Mucosa of rectum (tissue), 2 donors: ENCODE results near the gene CCSER1.

Experiments
- H3K27ac ChIP-seq, 2 donors: one replicate each; pipeline ENCODE4 v1.7.0; 2013; ENCODE audit warnings: inconsistent platforms in 2 of 2, low read depth in 2 of 2, low read length in 2 of 2
- H3K27me3 ChIP-seq, 2 donors: one replicate each; pipeline ENCODE4 v1.7.0; 2013; ENCODE audit warnings: low read length in 2 of 2; ENCODE audit not compliant: control insufficient read depth in 2 of 2, insufficient read depth in 2 of 2
- H3K36me3 ChIP-seq, 2 donors: one replicate each; pipeline ENCODE4 v1.7.0; 2013; ENCODE audit warnings: low read length in 2 of 2; ENCODE audit not compliant: control insufficient read depth in 2 of 2, insufficient read depth in 2 of 2
- H3K4me1 ChIP-seq, 2 donors: one replicate each; pipeline ENCODE4 v1.7.0; 2013; ENCODE audit warnings: low read length in 2 of 2, mild to moderate bottlenecking in 1 of 2; ENCODE audit not compliant: control insufficient read depth in 2 of 2, insufficient read depth in 2 of 2
- H3K4me3 ChIP-seq, 2 donors: one replicate each; pipeline ENCODE4 v1.7.0; 2013; ENCODE audit warnings: low read length in 2 of 2
- H3K9ac ChIP-seq, 2 donors: one replicate each; pipeline ENCODE4 v1.7.0; 2013; ENCODE audit warnings: low read length in 2 of 2, low read depth in 1 of 2, mild to moderate bottlenecking in 1 of 2
- H3K9me3 ChIP-seq, 2 donors: one replicate each; pipeline ENCODE4 v1.7.0; 2013; ENCODE audit warnings: low read length in 2 of 2; ENCODE audit not compliant: control insufficient read depth in 2 of 2
- donor health status: healthy.
- donor health status: Normal muscosa, but diverticular disease.

Gene CCSER1

GRCh38 chr4:90951037-90951436 is 823.8 kb downstream of the CCSER1 start:
- H3K9me3 ChIP-seq, result no peaks in the 10 kb centered on the region
- no peak overlapping the region for H3K27ac ChIP-seq

GRCh38 chr4:90958256-90958895 is 831.2 kb downstream of the CCSER1 start:
- H3K4me1 ChIP-seq, result peaks cover 0 to 2% of the 10 kb centered on the region in 2 donors
- no peak overlapping the region for H3K9ac ChIP-seq
- H3K27ac ChIP-seq, result no peak overlapping the region
- no peaks in the 10 kb centered on the region for H3K9me3 ChIP-seq
- H3K27me3 ChIP-seq, result no peaks in the 10 kb centered on the region
- H3K36me3 ChIP-seq, result no peaks in the 10 kb centered on the region
- H3K4me3 ChIP-seq, result no peak overlapping the region

More at GRCh38 chr4:90951037-90951436, 823.8 kb downstream of the CCSER1 start:
- Histone ChIP-seq H3K27me3 (no peaks in the 10 kb centered on the region), H3K4me1 (peaks cover 3 to 4% of the 10 kb centered on the region in 2 donors), H3K36me3 (no peaks in the 10 kb centered on the region), H3K4me3 (no peak overlapping the region), H3K9ac (no peak overlapping the region)

- no peak overlapping the region for H3K9ac ChIP-seq
- H3K4me3 ChIP-seq, result no peak overlapping the region
- H3K9me3 ChIP-seq, result no peaks in the 10 kb centered on the region
- H3K27ac ChIP-seq, result no peak overlapping the region
- H3K4me1 ChIP-seq, result peaks cover 0 to 2% of the 10 kb centered on the region in 2 donors
- H3K27me3 ChIP-seq, result no peaks in the 10 kb centered on the region
- no peaks in the 10 kb centered on the region for H3K36me3 ChIP-seq
Observed at GRCh38 chr4:90960433-90960832, 833.2 kb downstream of the CCSER1 start.

- H3K27me3 ChIP-seq, result no peaks in the 10 kb centered on the region
- H3K4me3 ChIP-seq, result no peak overlapping the region
- H3K9me3 ChIP-seq, result no peaks in the 10 kb centered on the region
- no peak overlapping the region for H3K27ac ChIP-seq
- peaks cover 0 to 2% of the 10 kb centered on the region in 2 donors for H3K4me1 ChIP-seq
- no peak overlapping the region for H3K9ac ChIP-seq
- H3K36me3 ChIP-seq, result no peaks in the 10 kb centered on the region
Observed at GRCh38 chr4:90960840-90961239, 833.6 kb downstream of the CCSER1 start.

GRCh38 chr4:90970021-90970420 is 842.8 kb downstream of the CCSER1 start:
- no peaks in the 10 kb centered on the region for H3K4me1 ChIP-seq
- H3K9me3 ChIP-seq, result no peaks in the 10 kb centered on the region
- H3K27ac ChIP-seq, result no peak overlapping the region
- no peaks in the 10 kb centered on the region for H3K27me3 ChIP-seq
- H3K9ac ChIP-seq, result no peak overlapping the region
- H3K36me3 ChIP-seq, result no peaks in the 10 kb centered on the region
- no peak overlapping the region for H3K4me3 ChIP-seq

GRCh38 chr4:90977726-90978125 is 850.5 kb downstream of the CCSER1 start:
- no peaks in the 10 kb centered on the region for H3K9me3 ChIP-seq
- no peak overlapping the region for H3K4me3 ChIP-seq
- H3K27ac ChIP-seq, result no peak overlapping the region
- no peaks in the 10 kb centered on the region for H3K27me3 ChIP-seq
- H3K36me3 ChIP-seq, result no peaks in the 10 kb centered on the region
- H3K9ac ChIP-seq, result no peak overlapping the region
- H3K4me1 ChIP-seq, result no peaks in the 10 kb centered on the region

GRCh38 chr4:90979556-90979955 is 852.4 kb downstream of the CCSER1 start:
- Histone ChIP-seq H3K27ac (no peak overlapping the region), H3K4me1 (no peaks in the 10 kb centered on the region)

GRCh38 chr4:90982813-90983212 is 855.6 kb downstream of the CCSER1 start:
- no peaks in the 10 kb centered on the region for H3K4me1 ChIP-seq
- H3K27me3 ChIP-seq, result no peaks in the 10 kb centered on the region
- H3K27ac ChIP-seq, result no peak overlapping the region
- no peaks in the 10 kb centered on the region for H3K36me3 ChIP-seq
- no peak overlapping the region for H3K4me3 ChIP-seq
- no peaks in the 10 kb centered on the region for H3K9me3 ChIP-seq
- H3K9ac ChIP-seq, result no peak overlapping the region

More at GRCh38 chr4:90979556-90979955, 852.4 kb downstream of the CCSER1 start:
- H3K4me3 ChIP-seq, result no peak overlapping the region
- no peaks in the 10 kb centered on the region for H3K9me3 ChIP-seq
- H3K36me3 ChIP-seq, result no peaks in the 10 kb centered on the region
- H3K27me3 ChIP-seq, result no peaks in the 10 kb centered on the region
- H3K9ac ChIP-seq, result no peak overlapping the region

- H3K9me3 ChIP-seq, result no peaks in the 10 kb centered on the region
- no peaks in the 10 kb centered on the region for H3K27me3 ChIP-seq
- H3K4me3 ChIP-seq, result no peak overlapping the region
- H3K4me1 ChIP-seq, result no peaks in the 10 kb centered on the region
- no peaks in the 10 kb centered on the region for H3K36me3 ChIP-seq
- H3K9ac ChIP-seq, result no peak overlapping the region
- no peak overlapping the region for H3K27ac ChIP-seq
Observed at GRCh38 chr4:90990284-90990683, 863.1 kb downstream of the CCSER1 start.

- H3K36me3 ChIP-seq, result no peaks in the 10 kb centered on the region
- no peaks in the 10 kb centered on the region for H3K9me3 ChIP-seq
- no peaks in the 10 kb centered on the region for H3K4me1 ChIP-seq
Observed at GRCh38 chr4:90992213-90992612, 865.0 kb downstream of the CCSER1 start.

More at GRCh38 chr4:90992213-90992612, 865.0 kb downstream of the CCSER1 start:
- Histone ChIP-seq H3K4me3 (no peak overlapping the region), H3K27me3 (no peaks in the 10 kb centered on the region), H3K27ac (no peak overlapping the region), H3K9ac (no peak overlapping the region)
